Ascending aorta (tissue), 2 donors: ENCODE measurements around the gene BLOC1S5. TPM values are rescaled to one million over a fixed set of nuclear protein-coding genes. Genes with fewer than 3 reads are reported as not detected.

Source experiments
- DNase-seq, 2 donors: peaks; one replicate each; pipeline ENCODE4 v3.0.0-alpha.2; 2019; ENCODE audit warnings: low spot score in 2 of 2
- H3K27ac ChIP-seq, 2 donors: fragments of 200-600 bp; sonication (generic); one replicate each; pipeline ENCODE4 v1.5.1; 2016 to 2017; ENCODE audit warnings: mild to moderate bottlenecking in 1 of 2
- H3K27me3 ChIP-seq: fragments of 200-600 bp; sonication (generic); one replicate; pipeline ENCODE4 v1.5.1; 2017
- H3K36me3 ChIP-seq, 2 donors: fragments of 200-600 bp; sonication (generic); one replicate each; pipeline ENCODE4 v1.5.1; 2016
- H3K4me1 ChIP-seq, 2 donors: fragments of 200-600 bp; sonication (generic); one replicate each; pipeline ENCODE4 v1.5.1; 2016 to 2017; ENCODE audit warnings: mild to moderate bottlenecking in 1 of 2
- H3K4me3 ChIP-seq, 2 donors: fragments of 200-600 bp; sonication (generic); one replicate each; pipeline ENCODE4 v1.5.1; 2016 to 2017; ENCODE audit warnings: mild to moderate bottlenecking in 1 of 2
- H3K9me3 ChIP-seq, 2 donors: fragments of 200-600 bp; sonication (generic); one replicate each; pipeline ENCODE4 v1.5.1; 2016
- CTCF ChIP-seq, 3 experiments: fragments of 200-600 bp in 2 of 3; fragments of 450-650 bp in 1 of 3; sonication (generic) in 2 of 3; IDR thresholded peaks; one replicate each; pipeline ENCODE4 v1.5.1; 2016 to 2019; ENCODE audit warnings: antibody characterized with exemption in 3 of 3, mild to moderate bottlenecking in 1 of 3, moderate library complexity in 1 of 3
- intact Hi-C: fragments of 100-400 bp; cut with DNase I; formaldehyde crosslinking; loops from one replicate; pipeline ENCODE4 v1.15.1; 2023
- total RNA-seq: library from RNA; depleted of rRNA; stranded (reverse); fragments of >200 nt; gene quantifications from one replicate; pipeline ENCODE4 v1.1.0, GENCODE V29; 2016

The BLOC1S5 gene
- total RNA-seq, 1 donor from 2014 or later: 13.3 TPM

DNA sequence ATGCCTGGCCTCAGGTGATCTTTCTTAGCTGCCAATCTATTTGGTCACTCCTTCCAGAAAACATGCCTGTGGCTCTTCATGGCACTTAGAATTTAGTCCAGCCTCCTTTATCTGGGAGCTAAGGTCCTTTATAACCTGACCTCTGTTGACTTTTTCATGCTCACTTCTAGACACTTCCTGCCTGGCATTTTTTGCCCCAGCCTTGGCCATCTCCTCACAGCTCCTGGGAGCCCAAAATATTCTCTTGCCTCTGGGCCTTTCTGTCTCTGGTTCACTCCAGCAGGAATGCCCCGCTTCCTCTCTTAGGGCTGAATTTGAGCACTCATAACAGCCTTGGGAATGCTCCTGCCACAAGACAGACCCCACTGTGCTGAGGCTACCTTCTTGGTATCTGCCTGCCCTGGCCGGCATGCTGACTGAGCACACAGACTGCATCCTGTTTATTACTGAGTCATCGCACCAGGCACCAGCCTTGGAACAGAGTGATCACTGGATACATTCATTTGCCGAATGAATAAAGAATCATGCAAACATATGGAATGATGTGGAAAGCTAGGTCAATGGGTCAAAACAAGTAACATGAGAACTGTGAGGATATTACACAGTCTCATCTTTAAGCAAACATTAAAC lies 44.0 kb upstream of the BLOC1S5 start:
- no peak for DNase-seq
- TF ChIP-seq CTCF (IDR thresholded peaks at IDR 0.05): no peak
- intact Hi-C loops: loop anchor here (10.0 kb wide), 1 partner anchor 327 kb away; the partner anchor contains the start of gene SLC35B3

DNA sequence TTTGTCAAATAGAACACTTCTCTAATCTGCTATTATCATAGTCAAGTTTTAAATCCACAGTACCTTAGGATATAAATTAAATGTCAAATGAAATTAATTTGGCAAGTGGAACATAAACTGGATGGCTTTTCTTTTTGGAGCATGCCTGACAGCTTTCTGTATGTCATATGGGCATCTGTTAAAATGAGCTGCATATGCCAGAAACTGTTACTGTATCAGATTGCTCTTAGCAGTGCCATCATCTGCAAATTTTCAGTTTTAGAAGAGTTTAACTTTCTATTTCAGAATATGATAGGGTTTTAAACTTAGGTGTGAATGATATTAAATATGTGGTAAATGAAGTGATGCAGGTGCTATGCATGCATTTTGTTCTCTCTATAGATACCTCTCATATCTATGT lies 41.6 kb upstream of the BLOC1S5 start:
- H3K27ac ChIP-seq: no peak overlapping the region
- no peak for TF ChIP-seq CTCF (IDR thresholded peaks at IDR 0.05)
- no peak for DNase-seq
- intact Hi-C loops: loop anchor here (10.0 kb wide), 1 partner anchor 329 kb away; the partner anchor contains the start of gene SLC35B3
- H3K4me1 ChIP-seq: peaks cover 0 to 6% of the 10 kb centered on the region in 2 donors
- H3K27me3 ChIP-seq: no peaks in the 10 kb centered on the region
- H3K36me3 ChIP-seq: no peaks in the 10 kb centered on the region
- no peak overlapping the region for H3K4me3 ChIP-seq
- no peaks in the 10 kb centered on the region for H3K9me3 ChIP-seq

More for the DNA sequence above, 44.0 kb upstream of the BLOC1S5 start:
- Histone ChIP-seq H3K4me1 (no peaks in the 10 kb centered on the region), H3K9me3 (no peaks in the 10 kb centered on the region), H3K27ac (no peak overlapping the region), H3K27me3 (no peaks in the 10 kb centered on the region), H3K36me3 (no peaks in the 10 kb centered on the region), H3K4me3 (no peak overlapping the region)

DNA sequence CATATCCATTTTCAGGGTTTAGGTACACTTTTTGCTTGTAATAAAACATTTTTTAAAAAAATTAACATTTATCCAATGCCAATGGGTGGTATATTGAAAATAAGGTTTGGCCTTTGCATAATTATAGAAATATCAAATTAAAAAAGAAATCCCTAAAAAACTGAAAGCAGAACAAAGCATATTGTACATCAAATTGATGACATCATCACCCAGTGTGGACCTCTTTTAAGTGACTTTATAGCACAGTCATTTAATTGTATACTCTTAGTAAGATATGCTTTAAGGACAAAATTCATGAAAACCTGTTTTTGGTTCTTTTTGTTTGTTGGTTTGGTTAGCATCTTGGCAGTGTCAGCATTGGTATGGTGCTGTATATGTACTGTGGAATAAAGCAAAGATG lies 39.5 kb upstream of the BLOC1S5 start:
- H3K4me1 ChIP-seq: peaks cover 0 to 9% of the 10 kb centered on the region in 2 donors
- intact Hi-C loops: loop anchor here (2.0 to 10.0 kb wide), 3 partner anchors 15 to 331 kb away; partner anchors contain the start of genes SLC35B3 and TXNDC5
- no peak overlapping the region for H3K27ac ChIP-seq
- DNase-seq: no peak
- no peaks in the 10 kb centered on the region for H3K27me3 ChIP-seq
- TF ChIP-seq CTCF (IDR thresholded peaks at IDR 0.05): no peak
- H3K9me3 ChIP-seq: no peaks in the 10 kb centered on the region
- H3K4me3 ChIP-seq: no peak overlapping the region
- no peaks in the 10 kb centered on the region for H3K36me3 ChIP-seq

DNA sequence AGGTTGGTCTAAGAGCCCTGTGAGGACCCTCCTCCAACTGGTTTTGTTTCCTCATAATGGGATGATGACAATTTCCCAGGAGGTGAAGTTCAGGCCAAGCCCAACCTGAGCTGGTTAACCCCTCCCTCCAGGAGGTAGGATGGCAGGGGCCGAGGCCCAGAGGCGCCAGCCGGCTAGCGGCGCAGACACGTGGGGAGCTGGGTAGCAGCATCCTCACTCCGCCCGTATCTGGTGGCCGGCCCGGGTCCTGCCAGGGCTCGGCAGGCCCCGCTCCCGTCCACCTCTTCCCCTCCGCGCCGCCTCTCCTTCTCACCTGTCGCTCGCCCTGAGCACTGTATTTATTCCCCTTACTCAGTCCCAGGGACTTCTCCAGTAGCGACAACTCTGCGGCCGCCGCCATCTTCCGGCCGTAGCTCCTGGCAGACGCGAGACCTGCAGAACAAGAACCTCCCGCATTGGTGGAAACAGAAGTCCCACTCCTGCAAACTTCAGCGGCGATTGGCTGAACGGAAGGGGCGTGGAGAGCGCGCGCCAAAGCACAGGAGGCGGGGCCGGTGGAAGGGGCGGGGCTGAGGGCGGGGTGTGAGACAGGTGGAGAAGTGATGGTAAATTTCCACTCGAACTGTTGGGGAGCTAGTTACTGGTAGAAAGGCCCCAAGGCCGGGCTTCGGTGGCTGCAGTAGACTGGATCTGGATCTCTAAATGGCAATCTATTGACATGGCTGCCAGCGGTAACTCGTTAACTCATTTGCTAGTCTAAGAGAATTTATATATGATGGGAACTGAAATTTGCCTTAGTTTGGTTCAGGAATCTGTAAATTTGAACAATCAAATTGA lies 38.2 kb upstream of the BLOC1S5 start, which contains the start of gene EEF1E1:
EEF1E1 (minus strand) TSS at position 427 of the 837 bp plus-strand sequence; CDS start at position 400, 27 bp downstream.
- no peaks in the 10 kb centered on the region for H3K9me3 ChIP-seq
- H3K27ac ChIP-seq: peak within 1 kb of the TSS; percentile 32 to 47
- no peaks in the 10 kb centered on the region for H3K27me3 ChIP-seq
- DNase-seq: peak; percentile 84 to 96
- intact Hi-C loops: loop anchor here (1.0 to 10.0 kb wide), 4 partner anchors 14 to 332 kb away; partner anchors contain the start of genes BLOC1S5, SLC35B3 and TXNDC5
- peak within 1 kb of the TSS; percentile 90 to 94 for H3K4me3 ChIP-seq
- H3K4me1 ChIP-seq: peaks cover 0 to 9% of the 10 kb centered on the region in 2 donors
- no peak for TF ChIP-seq CTCF (IDR thresholded peaks at IDR 0.05)
- H3K36me3 ChIP-seq: no peaks in the 10 kb centered on the region

GRCh38 chr6:8100159-8100854 lies 36.1 kb upstream of the BLOC1S5 start:
- peaks cover 0 to 9% of the 10 kb centered on the region in 2 donors for H3K4me1 ChIP-seq
- no peak for TF ChIP-seq CTCF (IDR thresholded peaks at IDR 0.05)
- DNase-seq: no peak
- H3K27ac ChIP-seq: no peak overlapping the region
- H3K4me3 ChIP-seq: peak overlapping the region in 1 of 2 donors; percentile 25
- H3K36me3 ChIP-seq: peaks cover 16 to 19% of the 10 kb centered on the region in 2 donors
- intact Hi-C loops: loop anchor here (5.0 to 10.0 kb wide), 2 partner anchors 188 to 334 kb away; partner anchors contain the start of genes SLC35B3 and TXNDC5
- no peaks in the 10 kb centered on the region for H3K9me3 ChIP-seq
- H3K27me3 ChIP-seq: no peaks in the 10 kb centered on the region
